Hematopoietic multipotent progenitor cell treated with erythropoietin and hydrocortisone succinate and interleukin-3 and kit ligand, for 17 days (in vitro differentiated cells): ENCODE results near the gene WDR19.
A peak's percentile ranks its signal among the peaks of the same experiment; 100 is the strongest.

Experiments used
- DNase-seq: peaks from one replicate; pipeline ENCODE4 v3.0.0-alpha.2; 2015; ENCODE audit warnings: low spot score

The WDR19 gene

GRCh38 chr4:39303871-39304270 lies 121.5 kb downstream of the WDR19 start:
- DNase-seq = no peak

- no peak for DNase-seq
Measured at GRCh38 chr4:39304651-39305050, 122.3 kb downstream of the WDR19 start.

- peak; percentile 54 for DNase-seq
Measured at GRCh38 chr4:39305912-39306677, 123.8 kb downstream of the WDR19 start.

GRCh38 chr4:39308611-39309010 lies 126.3 kb downstream of the WDR19 start:
- no peak for DNase-seq

- DNase-seq = no peak
Measured at GRCh38 chr4:39312816-39313215, 130.5 kb downstream of the WDR19 start.

GRCh38 chr4:39319676-39320075 lies 137.3 kb downstream of the WDR19 start:
- DNase-seq = no peak

GRCh38 chr4:39320381-39321115 lies 138.2 kb downstream of the WDR19 start:
- no peak for DNase-seq

- DNase-seq = no peak
Measured at GRCh38 chr4:39323821-39324220, 141.5 kb downstream of the WDR19 start.

GRCh38 chr4:39324446-39324845 lies 142.1 kb downstream of the WDR19 start:
- DNase-seq = no peak

GRCh38 chr4:39324897-39325613 lies 142.7 kb downstream of the WDR19 start:
- no peak for DNase-seq

GRCh38 chr4:39326468-39326977 lies 144.2 kb downstream of the WDR19 start:
- DNase-seq = peak; percentile 26

GRCh38 chr4:39330353-39330752 lies 148.0 kb downstream of the WDR19 start:
- no peak for DNase-seq

- no peak for DNase-seq
Measured at GRCh38 chr4:39331191-39331590, 148.9 kb downstream of the WDR19 start.
